Lung microvascular endothelial cell (primary cell): ENCODE data around the gene LZTS2. TPM values are rescaled to one million over a fixed set of nuclear protein-coding genes. Genes with fewer than 3 reads are reported as not detected.

Experiments
- DNase-seq, 2 donors: peaks; one replicate each; pipeline versions ENCODE4 v3.0.0 to v3.0.0-alpha.2; 2010; ENCODE audit warnings: low read depth in 2 of 2
- total RNA-seq: library from RNA; depleted of rRNA; stranded (reverse); fragments of >200 nt; gene quantifications from 2 replicates; pipeline ENCODE4 v1.2.1, GENCODE V29; 2014

The LZTS2 gene
- total RNA-seq, 1 donor from 2014 or later: 28.2 TPM

- DNase-seq: peak; percentile 47 to 62
Measured at GRCh38 chr10:101050208-101051069, 50.8 kb downstream of the LZTS2 start.

GRCh38 chr10:101052285-101052684 lies 52.7 kb downstream of the LZTS2 start:
- peak; percentile 25 to 32 for DNase-seq

GRCh38 chr10:101053516-101053915 lies 53.9 kb downstream of the LZTS2 start:
- DNase-seq: no peak

GRCh38 chr10:101054351-101054750 lies 54.7 kb downstream of the LZTS2 start:
- no peak for DNase-seq

GRCh38 chr10:101054876-101055275 lies 55.3 kb downstream of the LZTS2 start:
- DNase-seq: no peak

- no peak for DNase-seq
Measured at GRCh38 chr10:101055411-101055810, 55.8 kb downstream of the LZTS2 start.

GRCh38 chr10:101056365-101057151 lies 57.0 kb downstream of the LZTS2 start:
- no peak for DNase-seq

Other genes with a start within 250 kb of the LZTS2 start
- 13.1 and 21.2 TPM in 2 replicates for gene SLF2, start 86.8 kb upstream of the LZTS2 start, total RNA-seq
- gene SEMA4G, start 30.3 kb upstream of the LZTS2 start, total RNA-seq: 0.65 and 0.99 TPM in 2 replicates
- gene MRPL43, start 12.3 kb upstream of the LZTS2 start, total RNA-seq: 45.8 and 46.4 TPM in 2 replicates
- 3.5 and 6.3 TPM in 2 replicates for gene TWNK, start 12.3 kb upstream of the LZTS2 start, total RNA-seq
- 0.20 and 0.44 TPM in 2 replicates for gene PDZD7, start 31.3 kb downstream of the LZTS2 start, total RNA-seq
- 46.4 and 56.0 TPM in 2 replicates for gene SFXN3, start 31.4 kb downstream of the LZTS2 start, total RNA-seq
- gene KAZALD1, start 62.2 kb downstream of the LZTS2 start, total RNA-seq: under 0.01 and 0.44 TPM in 2 replicates
- gene TLX1, start 131.5 kb downstream of the LZTS2 start, total RNA-seq: not detected in 2 replicates
- not detected in 2 replicates for gene LBX1, start 229.7 kb downstream of the LZTS2 start, total RNA-seq